NOMO-1 (cell line): ENCODE data around the gene CCBE1.

Experiments used
- DNase-seq, 2 experiments: peaks; one replicate each; lab custom pipeline; 2025; ENCODE audit not compliant: unreplicated experiment in 2 of 2; lab: John Stamatoyannopoulos, UW

Gene CCBE1

GRCh38 chr18:59577386-59577655 is 119.9 kb downstream of the CCBE1 start:
- DNase-seq = no peak

GRCh38 chr18:59576541-59577385 is 120.5 kb downstream of the CCBE1 start:
- DNase-seq = no peak

GRCh38 chr18:59575995-59576394 is 121.2 kb downstream of the CCBE1 start:
- DNase-seq = no peak

GRCh38 chr18:59573962-59574361 is 123.3 kb downstream of the CCBE1 start:
- DNase-seq = no peak

GRCh38 chr18:59571902-59572301 is 125.3 kb downstream of the CCBE1 start:
- DNase-seq = no peak

- no peak for DNase-seq
These were observed 126.4 kb downstream of the CCBE1 start for GRCh38 chr18:59570796-59571195.

GRCh38 chr18:59570101-59570775 is 127.0 kb downstream of the CCBE1 start:
- DNase-seq = no peak

GRCh38 chr18:59569390-59569791 is 127.8 kb downstream of the CCBE1 start:
- DNase-seq = no peak

GRCh38 chr18:59567431-59567830 is 129.8 kb downstream of the CCBE1 start:
- DNase-seq = no peak

- DNase-seq = no peak
These were observed 130.7 kb downstream of the CCBE1 start for GRCh38 chr18:59566533-59566971.

- DNase-seq = no peak
These were observed 131.3 kb downstream of the CCBE1 start for GRCh38 chr18:59565957-59566356.

- DNase-seq = no peak
These were observed 132.7 kb downstream of the CCBE1 start for GRCh38 chr18:59564561-59564960.

GRCh38 chr18:59563176-59563785 is 133.9 kb downstream of the CCBE1 start:
- no peak for DNase-seq

GRCh38 chr18:59562751-59563150 is 134.5 kb downstream of the CCBE1 start:
- no peak for DNase-seq

GRCh38 chr18:59561612-59562011 is 135.6 kb downstream of the CCBE1 start:
- no peak for DNase-seq

- no peak for DNase-seq
These were observed 136.7 kb downstream of the CCBE1 start for GRCh38 chr18:59560556-59560955.

GRCh38 chr18:59559528-59559927 is 137.7 kb downstream of the CCBE1 start:
- DNase-seq = no peak

- no peak for DNase-seq
These were observed 141.1 kb downstream of the CCBE1 start for GRCh38 chr18:59555995-59556659.

GRCh38 chr18:59554796-59555335 is 142.4 kb downstream of the CCBE1 start:
- DNase-seq = no peak

GRCh38 chr18:59553273-59553870 is 143.9 kb downstream of the CCBE1 start:
- no peak for DNase-seq
